AG08396 (cell line): ENCODE results near the gene DUSP7.
A peak's percentile ranks its signal among the peaks of the same experiment; 100 is the strongest.
"Not testable (repeated sequence)": the region's sequence is repeated elsewhere in the genome, so short reads cannot be mapped to it uniquely, and the experiment has no call there.

ENCODE experiments used
- DNase-seq: peaks from one replicate; pipeline ENCODE4 v3.0.0; 2012; ENCODE audit warnings: low spot score, mixed read lengths

The DUSP7 gene

DNA sequence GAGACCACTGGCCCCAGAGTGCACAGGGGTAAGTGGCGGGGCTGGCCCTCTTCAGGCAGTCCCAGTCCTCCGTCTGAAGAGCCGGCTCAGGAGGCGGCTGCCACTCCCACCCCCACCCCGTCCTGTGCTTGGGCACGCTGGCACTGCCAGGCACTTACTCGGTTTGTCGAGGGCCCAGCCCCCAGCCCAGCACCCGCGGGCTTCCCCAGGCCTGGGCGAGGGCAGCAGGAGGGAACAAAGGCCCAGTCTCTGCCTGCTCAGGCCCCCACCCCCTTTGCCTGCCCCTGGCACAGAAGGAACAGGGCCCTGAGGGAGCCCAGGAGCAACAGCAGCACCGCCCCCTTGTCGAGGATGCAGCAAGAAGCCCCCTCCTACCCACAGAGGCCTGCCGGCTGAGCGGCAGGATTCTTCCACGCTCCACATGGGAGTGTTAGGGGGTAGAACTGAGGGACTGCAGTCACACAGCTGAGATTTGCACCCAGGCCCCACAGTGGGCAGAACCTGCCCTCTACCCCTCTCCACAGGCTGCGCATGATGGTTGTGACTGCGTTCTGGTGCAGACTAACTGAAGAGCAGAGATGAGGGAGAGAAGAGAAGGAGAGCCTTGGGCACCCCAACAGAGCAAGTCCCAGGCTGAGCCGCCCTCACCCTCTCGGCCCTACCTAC, 8.9 kb downstream of the DUSP7 start:
- no peak for DNase-seq

- DNase-seq: no peak
Measured at GRCh38 chr3:52046902-52047239, 9.5 kb downstream of the DUSP7 start.

DNA sequence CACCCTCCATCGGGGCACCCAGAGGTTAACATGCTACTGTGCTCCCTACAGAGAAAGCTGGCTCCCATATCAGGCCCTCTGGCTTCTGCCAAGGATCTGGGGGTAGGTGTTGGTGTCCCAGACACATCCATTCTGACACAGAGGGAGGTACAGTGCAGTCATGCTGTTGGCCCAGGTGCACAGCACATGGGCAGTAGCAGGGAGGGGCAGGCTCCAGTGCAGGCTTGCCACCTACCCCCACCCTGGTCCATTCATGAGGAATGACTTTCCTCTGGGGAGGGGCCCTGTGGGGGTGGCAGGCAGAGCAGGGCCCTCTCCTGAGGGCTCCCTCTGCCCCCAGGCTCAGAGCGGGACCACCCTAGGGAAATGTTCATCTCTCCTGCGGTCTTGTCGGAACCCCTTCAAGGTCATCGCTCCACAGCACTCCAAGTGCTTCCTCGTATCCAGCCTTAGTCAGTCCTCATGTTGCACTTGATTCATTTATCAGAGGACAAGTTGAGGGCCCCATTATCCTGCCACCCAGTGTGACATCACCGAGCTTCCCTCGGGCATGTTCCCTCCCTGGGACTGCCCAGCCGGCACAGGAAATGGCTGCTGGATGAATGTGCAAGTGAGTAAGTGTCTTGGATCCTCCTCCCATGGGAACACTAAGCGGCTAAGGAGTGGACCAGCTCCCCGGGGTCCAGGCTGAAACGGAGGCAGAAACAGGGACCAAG, 10.0 kb downstream of the DUSP7 start:
- DNase-seq: peak; percentile 95

DNA sequence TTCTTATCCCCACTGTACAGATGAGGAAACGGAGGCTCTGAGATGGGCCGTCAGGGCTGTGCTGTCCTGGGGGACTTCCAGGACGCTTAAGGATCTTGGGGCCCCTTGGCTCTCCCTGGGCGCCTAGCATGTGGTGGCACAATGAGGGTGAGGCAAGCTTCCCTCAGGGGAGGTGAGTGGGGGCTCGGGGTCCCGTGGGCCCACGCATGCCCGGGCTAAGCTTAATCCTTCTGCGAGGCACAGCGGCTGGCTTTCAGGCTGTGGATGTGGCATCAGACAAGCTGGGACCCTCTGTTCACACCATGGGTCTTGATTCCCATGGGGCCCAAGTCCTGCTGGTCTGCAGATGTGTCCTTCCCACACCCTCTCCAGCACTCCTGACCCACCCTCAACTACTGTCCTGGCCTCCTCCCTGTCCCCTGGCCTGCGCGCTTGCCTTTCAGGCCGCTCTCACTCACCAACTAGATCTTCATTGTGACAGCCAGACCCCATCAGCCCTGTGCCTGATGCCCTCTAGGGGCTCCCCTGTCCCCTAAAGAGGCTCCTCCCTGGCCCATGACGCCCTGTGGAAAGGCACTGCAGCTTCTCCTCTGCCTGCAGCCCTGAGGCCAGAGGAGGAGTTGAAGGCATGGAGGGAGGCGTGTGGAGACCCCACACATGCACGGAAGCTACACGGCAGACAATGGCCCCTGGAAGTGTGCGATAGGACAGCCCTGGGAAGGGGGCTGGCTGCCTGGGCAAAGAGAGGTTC, 11.3 kb downstream of the DUSP7 start:
- no peak for DNase-seq

GRCh38 chr3:52043750-52044149, 12.6 kb downstream of the DUSP7 start:
- DNase-seq: no peak

- DNase-seq: not testable (repeated sequence)
Measured at GRCh38 chr3:52043039-52043438, 13.3 kb downstream of the DUSP7 start.

DNA sequence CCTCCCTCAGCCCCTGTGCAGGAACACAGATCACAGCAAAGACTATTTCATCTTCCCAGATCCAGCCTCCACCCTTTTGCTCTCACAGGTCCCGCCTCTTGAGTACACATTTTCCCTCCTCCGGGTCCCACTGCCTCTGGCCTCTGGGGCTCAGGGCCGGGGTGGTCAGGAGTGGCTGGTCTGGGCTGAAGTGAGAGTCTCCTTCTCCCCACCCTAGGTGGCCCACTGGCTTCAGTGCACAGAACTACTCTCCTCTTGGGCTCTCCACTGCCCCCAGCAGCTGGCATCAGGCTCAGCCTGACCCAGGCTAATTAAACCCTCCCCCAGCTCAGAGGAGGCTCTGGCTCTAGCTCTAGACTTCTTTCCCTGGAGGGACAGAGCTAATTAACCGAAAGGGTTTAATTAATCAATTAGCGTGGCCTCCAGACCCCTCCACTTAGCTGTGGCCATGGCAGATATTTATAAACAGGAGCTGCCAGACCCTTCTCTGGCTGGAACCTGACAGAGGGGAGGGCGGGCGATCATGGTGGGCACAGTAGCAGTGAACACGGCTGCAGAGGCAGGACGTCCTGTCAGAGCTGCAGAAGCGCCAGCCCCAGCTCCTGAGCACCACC, 15.1 kb downstream of the DUSP7 start:
- DNase-seq: no peak

GRCh38 chr3:52040600-52040999, 15.8 kb downstream of the DUSP7 start:
- DNase-seq: no peak

- peak; percentile 55 for DNase-seq
Measured at GRCh38 chr3:52039846-52040245, 16.5 kb downstream of the DUSP7 start.

DNA sequence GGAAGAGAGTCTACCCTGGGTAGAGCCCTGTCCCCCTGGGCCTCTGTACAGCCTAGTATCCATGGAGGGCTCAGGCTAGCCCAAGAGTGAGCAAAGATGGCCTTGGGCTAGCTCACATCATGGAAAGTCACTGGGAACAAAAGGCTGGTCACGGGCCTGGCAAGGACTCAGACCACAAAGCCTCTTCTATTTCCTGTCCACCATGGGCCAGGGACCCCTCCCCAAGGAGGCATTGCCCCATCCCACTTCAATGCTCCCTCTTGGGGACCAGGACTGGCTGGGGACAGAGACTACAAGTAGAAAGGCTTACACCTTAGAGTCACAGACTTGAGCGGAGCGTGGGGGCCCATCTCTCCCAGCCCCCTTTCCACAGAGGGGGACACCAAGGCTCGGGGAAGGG, 16.9 kb downstream of the DUSP7 start:
- no peak for DNase-seq

DNA sequence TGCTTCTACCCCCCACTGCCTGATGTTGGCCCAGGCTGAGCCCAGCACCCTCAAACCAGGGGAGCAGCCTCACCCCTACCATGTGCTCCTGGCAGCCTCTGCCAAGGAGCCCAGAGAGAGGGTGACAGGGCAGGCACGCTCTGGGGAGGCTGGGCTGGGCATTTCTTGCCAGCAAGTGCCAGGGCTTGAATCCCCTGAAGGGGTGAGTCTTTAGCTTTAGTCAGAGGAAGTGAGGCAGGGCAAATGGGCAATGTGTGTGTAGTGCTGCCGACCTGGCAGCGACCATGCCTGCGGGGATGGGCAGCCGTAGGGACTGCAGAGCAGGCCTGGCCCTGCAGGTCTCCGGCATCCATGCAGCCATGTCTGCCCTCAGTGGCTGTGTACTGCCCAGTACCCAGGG, 18.1 kb downstream of the DUSP7 start:
- DNase-seq: no peak

- no peak for DNase-seq
Measured at GRCh38 chr3:52037291-52037690, 19.1 kb downstream of the DUSP7 start.

- DNase-seq: no peak
Measured at GRCh38 chr3:52036829-52037228, 19.5 kb downstream of the DUSP7 start.

DNA sequence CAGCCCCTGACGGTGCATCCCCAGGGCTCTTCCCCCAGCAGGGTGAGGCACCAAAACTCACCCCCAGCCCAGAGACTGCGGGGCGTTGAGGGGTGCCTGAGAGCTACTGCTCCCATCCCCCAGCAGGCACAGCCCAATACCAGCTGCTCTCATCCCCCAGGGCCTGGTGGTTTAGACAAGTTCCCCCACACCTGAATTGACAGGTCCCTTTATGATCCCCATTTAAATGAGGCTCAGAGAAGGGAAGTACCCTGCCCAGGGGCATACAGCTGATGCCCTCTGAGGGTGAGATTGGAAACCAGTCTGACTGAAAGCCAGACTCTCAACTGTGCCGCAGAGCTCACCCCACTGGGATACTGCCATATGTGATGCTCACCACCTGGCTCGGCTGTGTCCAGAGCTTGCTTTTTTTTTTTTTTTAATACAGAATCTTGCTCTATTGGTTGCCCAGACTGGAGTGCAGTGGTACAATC, 20.1 kb downstream of the DUSP7 start:
- DNase-seq: no peak

DNA sequence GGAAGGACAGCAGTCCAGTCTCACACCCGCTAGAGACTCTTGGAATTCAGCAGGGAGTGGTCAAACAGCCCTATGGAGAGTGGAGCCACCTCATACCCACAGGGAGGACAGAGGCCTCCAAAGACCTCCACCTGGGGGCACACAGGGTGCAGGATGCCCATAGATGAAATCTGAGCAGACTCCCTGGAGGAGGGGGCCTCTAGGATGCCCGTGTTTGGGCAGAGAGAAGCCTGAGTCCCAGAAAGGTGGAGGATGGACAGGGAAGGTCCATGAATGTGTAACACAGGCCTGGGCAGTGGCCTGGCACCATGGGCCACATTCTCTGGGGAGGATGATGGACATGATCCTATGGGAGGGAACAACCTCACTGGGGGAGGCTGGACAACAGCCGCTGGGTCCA, 21.7 kb downstream of the DUSP7 start:
- DNase-seq: no peak

DNA sequence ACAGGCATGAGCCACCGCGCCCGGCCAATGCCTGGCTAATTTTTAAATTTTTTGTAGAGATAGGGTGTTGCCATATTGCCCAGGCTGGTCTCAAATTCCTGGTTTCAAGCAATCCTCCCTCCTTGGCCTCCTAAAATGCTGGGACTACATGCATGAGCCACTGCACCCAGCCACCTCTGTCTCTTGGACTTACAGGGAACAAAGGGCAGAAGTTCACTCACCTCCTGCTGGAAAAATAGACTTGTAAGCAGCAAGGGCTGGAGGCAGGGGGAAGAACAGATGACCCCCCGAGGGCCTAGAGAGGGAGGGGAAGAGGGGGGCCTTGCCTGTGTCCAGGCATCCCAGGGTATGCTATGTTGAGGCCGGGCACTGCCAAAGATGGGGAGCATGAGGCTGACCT, 22.2 kb downstream of the DUSP7 start:
- DNase-seq: no peak

GRCh38 chr3:52033748-52034147, 22.6 kb downstream of the DUSP7 start:
- not testable (repeated sequence) for DNase-seq

DNA sequence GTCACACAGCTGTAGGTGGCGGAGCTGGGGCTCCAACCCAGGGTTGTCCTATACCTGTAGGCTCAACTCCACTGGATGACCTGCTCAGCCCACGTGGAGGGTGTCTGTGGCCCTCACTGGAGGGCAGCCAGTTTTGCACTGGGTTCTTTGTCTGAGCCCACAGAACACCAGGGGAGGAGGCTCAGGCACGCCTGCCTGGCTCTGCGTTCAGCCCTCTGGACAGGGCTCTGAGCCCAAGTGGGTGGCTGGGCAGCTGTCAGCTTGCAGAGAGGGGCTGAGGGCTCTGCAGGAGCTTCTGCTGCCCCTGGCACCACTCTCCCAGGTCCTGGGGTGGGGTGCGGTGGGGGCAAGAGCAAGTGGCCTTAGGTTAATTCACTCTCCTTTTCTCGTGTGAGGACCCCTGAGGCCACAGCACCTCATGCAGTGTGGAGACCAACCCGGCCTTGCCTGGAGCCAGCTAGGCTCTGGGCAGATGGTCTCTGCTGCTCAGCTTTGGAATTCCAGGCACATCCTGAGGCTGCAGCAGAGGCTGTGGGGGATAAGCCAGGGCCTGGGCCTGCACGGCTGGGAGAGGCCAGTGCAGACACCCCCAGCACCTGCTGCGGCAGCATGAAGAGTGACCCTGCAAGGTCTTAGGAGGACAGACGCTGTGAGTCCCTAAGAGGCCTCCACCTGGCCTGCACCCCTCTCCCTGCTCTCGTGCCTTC, 23.5 kb downstream of the DUSP7 start:
- no peak for DNase-seq

DNA sequence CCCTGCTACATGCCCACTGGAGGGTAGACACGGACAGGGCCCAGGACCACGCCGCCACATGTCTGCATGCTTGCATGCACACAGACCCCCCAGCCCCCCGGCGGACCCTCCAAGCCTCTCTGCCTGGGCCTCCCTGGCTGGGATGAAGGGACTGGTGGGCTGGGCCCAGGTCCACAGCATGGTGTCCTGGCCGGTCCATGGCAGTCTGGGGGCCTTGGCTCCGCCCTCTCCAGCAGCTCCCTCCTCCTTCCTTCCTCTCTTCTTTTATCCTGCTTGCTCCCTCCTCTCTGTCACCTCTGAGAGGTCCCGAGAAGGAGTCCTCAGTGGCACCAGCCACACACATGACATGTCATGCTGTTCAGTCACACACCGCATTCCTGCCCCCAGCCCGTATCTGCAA, 24.5 kb downstream of the DUSP7 start:
- DNase-seq: no peak

GRCh38 chr3:52030714-52031310, 25.6 kb downstream of the DUSP7 start:
- no peak for DNase-seq

DNA sequence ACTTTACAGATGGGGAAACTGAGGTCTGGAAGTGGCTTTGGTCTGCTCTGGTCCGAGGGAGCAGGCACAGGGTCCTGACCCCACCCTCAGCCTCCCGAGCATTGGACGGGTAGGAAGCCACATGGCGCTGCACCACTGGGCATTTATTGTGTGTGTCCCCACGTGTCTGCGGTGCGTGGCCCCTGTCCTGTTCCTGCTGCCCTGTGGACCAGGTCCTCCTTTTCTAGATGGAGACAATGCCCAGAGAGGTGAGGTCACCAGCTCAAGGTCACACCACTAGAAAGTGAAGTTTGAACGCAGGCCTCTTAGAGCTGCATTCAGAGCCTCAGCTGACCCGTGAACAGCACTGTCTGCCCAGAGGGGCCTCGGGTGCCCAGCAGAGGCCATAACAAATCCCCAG, 26.8 kb downstream of the DUSP7 start:
- DNase-seq: no peak

DNA sequence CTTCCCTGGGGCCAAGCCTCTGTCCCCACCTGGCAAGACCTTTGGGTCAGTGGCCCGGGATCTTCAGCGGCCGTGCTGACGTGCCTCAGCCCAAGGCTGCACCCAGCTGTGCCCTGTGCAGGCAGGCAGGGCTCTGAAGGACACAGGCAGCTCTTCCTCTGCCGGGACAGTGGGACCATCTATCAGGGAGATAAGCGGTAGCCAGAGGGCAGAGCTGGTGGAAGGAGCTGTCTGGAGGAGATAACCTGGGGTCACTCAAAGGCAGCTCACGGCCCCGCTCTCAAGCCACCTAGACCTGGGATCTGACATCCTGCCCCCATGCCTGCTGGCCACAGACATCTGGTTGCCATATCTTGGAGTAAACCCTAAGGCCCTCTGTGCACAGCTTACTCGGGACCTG, 27.3 kb downstream of the DUSP7 start:
- no peak for DNase-seq
